PFSK-1 (cell line): ENCODE measurements around the gene SEMA4D.

Experiments used
- FOXP2 ChIP-seq: optimal IDR thresholded peaks from 2 replicates; pipeline ENCODE3; 2011; ENCODE audit warnings: borderline replicate concordance, control low read depth, inconsistent platforms; ENCODE audit not compliant: insufficient read depth; ENCODE audit errors: extremely low read length, extremely low read depth
- POLR2AphosphoS5 ChIP-seq: IDR thresholded peaks from 2 replicates; pipeline ENCODE4 v1.6.1; 2012; ENCODE audit warnings: low read depth, mild to moderate bottlenecking, control low read depth, low read length, moderate library complexity
- SIN3A ChIP-seq: IDR thresholded peaks from 2 replicates; pipeline ENCODE4 v1.6.1; 2012; ENCODE audit warnings: mild to moderate bottlenecking, low read length, moderate library complexity, borderline replicate concordance; ENCODE audit not compliant: insufficient read depth
- TAF1 ChIP-seq: IDR thresholded peaks from 2 replicates; pipeline ENCODE4 v1.6.1; 2012; ENCODE audit warnings: low read length, control low read depth, borderline replicate concordance; ENCODE audit not compliant: insufficient read depth
- TF ChIP-seq, protein P1 (sequence below), 2 experiments: IDR thresholded peaks; 2 replicates each; pipeline versions ENCODE4 v1.6.1 to v1.8.0; 2011 to 2012; ENCODE audit warnings: low read depth in 2 of 2, low read length in 2 of 2, control low read depth in 1 of 2, inconsistent platforms in 1 of 2, mild to moderate bottlenecking in 1 of 2, moderate library complexity in 1 of 2; ENCODE audit not compliant: insufficient read depth in 1 of 2

SEMA4D gene

DNA sequence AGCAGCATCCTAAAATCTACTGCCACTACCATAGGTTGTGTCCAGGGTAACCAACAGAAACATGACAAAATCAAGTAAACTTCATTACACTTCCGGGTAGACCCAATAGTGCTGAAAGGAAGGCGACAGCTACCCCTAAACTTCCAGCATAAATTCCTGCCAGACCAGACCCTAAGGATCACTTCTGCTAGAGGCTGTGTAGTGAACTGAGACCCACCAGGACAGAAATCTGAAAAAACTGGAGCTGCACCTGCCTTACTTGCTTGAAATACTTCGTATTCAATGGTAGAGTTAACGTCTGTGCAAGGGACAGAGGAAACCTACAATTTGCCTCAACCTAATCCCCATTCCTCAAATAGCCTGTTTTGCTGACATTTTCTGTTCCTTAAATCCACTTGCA is 180.6 kb downstream of the SEMA4D start:
- peak; percentile 52; the same call in 1 of the 2 replicates for TF ChIP-seq SIN3A
- no peak for TF ChIP-seq TAF1
- TF ChIP-seq FOXP2 = no peak
- TF ChIP-seq POLR2AphosphoS5 = peak; percentile 47; the same call in 1 of the 2 replicates
- TF ChIP-seq, protein P1, sequence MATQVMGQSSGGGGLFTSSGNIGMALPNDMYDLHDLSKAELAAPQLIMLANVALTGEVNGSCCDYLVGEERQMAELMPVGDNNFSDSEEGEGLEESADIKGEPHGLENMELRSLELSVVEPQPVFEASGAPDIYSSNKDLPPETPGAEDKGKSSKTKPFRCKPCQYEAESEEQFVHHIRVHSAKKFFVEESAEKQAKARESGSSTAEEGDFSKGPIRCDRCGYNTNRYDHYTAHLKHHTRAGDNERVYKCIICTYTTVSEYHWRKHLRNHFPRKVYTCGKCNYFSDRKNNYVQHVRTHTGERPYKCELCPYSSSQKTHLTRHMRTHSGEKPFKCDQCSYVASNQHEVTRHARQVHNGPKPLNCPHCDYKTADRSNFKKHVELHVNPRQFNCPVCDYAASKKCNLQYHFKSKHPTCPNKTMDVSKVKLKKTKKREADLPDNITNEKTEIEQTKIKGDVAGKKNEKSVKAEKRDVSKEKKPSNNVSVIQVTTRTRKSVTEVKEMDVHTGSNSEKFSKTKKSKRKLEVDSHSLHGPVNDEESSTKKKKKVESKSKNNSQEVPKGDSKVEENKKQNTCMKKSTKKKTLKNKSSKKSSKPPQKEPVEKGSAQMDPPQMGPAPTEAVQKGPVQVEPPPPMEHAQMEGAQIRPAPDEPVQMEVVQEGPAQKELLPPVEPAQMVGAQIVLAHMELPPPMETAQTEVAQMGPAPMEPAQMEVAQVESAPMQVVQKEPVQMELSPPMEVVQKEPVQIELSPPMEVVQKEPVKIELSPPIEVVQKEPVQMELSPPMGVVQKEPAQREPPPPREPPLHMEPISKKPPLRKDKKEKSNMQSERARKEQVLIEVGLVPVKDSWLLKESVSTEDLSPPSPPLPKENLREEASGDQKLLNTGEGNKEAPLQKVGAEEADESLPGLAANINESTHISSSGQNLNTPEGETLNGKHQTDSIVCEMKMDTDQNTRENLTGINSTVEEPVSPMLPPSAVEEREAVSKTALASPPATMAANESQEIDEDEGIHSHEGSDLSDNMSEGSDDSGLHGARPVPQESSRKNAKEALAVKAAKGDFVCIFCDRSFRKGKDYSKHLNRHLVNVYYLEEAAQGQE (IDR thresholded peaks at IDR 0.05; ENCODE audit: insufficient read depth in 1 of 2, low read depth in 2 of 2, low read length in 2 of 2) = no peak

DNA sequence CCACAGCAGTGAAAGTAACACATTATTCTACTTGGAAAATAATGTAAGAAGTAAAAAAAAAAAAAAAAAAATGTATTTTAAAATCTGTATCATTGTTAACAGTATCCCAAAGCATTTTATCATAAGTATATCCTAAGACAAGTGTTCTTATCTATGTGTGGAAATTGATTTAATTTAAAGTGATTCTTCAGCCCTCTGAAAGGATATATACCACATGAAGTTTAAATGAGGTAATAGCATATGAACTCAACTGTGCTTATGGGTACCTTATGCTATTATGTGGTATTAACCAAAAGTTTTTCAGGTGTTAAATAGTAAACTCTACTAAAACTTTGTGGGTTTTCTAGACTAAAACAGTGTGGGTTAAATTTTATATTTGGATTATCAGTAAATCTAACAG is 182.4 kb downstream of the SEMA4D start:
- no peak for TF ChIP-seq POLR2AphosphoS5
- no peak for TF ChIP-seq TAF1
- TF ChIP-seq, protein P1 (IDR thresholded peaks at IDR 0.05; ENCODE audit: insufficient read depth in 1 of 2, low read depth in 2 of 2, low read length in 2 of 2) = no peak
- no peak for TF ChIP-seq FOXP2
- TF ChIP-seq SIN3A = no peak

DNA sequence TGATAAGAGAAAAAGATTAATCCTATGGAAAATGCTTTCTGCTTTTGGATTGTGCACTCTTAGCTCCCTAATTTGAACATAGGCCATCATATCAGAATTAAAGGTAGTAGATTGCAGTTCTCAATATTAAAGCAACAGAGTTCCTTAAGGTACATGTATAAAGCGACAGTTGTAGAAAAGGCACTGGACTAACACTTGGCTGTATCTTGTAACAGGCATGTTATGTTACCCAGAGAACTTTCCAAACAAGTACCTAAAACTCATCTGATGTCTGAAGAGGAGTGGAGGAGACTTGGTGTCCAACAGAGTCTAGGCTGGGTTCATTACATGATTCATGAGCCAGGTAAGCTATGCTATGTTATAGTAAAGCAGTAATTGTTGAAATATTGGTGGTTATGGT is 183.0 kb downstream of the SEMA4D start:
- TF ChIP-seq FOXP2 (no peak), SIN3A (no peak), TAF1 (no peak)

DNA sequence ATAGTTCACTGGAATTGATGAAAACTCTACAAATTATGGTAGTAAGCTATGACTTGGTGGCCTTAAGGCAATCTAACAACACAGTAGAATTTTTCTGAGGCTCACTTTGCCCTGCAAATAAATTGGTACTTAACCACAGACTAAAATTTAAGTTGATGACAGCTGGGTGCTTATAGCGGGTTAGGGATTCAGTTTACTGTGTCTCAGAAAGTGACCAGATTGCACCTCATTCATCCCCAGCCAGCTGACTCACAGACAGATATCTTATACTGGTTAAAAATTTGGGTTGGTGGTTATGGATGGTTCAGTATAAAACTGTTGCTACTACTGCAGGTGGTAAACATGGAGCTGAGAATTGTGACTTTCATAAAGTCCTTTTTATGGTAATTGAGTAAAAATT is 184.1 kb downstream of the SEMA4D start:
- TF ChIP-seq SIN3A = no peak
- TF ChIP-seq TAF1 = 0 out of 2 replicates have a peak, but pooled peaks have one; percentile 11
- TF ChIP-seq, protein P1 (IDR thresholded peaks at IDR 0.05; ENCODE audit: insufficient read depth in 1 of 2, low read depth in 2 of 2, low read length in 2 of 2) = no peak
- TF ChIP-seq FOXP2 = no peak
- TF ChIP-seq POLR2AphosphoS5 = no peak

DNA sequence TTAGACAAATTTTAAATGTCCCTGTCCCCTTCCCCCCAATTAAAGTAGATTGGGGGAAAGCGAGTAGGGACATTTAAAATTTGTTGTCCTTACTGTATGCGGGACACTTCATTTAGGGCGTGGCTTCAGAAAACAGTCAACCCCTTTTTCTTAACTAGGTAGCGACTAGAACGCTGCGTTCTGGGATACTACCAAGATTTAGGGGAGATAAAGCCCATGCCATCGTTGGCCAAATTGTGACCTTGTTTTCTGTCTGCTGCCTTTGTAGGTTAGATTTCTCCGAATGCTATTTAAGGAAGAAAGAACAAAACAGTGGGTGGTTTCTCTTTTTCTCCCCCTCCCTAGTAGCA is 185.7 kb downstream of the SEMA4D start:
- no peak for TF ChIP-seq FOXP2

DNA sequence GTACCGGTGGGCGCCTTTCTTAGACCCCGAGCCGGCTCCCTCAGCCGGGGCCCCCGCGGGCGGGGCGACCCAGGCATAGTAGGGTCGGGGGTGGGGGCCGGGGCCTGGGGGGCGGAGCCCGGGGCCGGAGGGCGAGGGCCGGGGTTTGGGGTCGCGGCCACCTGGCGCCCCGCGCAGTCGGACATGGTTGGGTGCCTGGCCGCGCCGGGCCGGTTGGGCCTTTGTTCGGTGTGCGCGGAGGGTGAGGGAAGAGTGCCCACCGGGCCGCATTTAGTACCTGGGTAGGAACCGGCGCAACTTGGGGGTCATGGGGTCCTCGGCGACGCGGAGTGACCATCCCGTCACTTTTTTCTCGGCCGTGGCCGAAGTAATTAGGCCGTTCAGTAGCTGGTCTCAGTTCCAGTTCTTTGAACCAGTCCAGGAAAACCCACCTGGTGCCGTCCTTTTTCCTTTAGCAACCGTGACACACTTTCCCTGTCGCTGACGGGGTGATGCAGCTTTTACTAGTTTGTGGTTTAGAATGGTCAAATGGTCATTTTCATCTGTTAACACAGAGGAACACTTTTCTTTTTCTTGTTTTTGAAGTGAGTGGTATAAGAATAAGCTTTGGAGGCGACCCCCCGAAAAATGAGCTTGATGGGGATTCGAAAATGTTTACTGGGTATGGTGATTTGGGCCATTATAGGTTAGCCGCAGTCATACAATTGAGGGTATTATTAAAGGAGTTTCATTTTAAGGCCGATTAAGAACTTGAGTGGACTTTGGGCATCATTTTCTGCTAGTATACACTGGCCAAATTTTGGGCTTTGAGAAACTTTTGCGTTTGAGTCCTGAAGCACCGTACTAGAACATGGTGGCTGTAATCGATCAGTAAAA is 186.3 kb downstream of the SEMA4D start:
- TF ChIP-seq FOXP2 (no peak), POLR2AphosphoS5 (no peak), SIN3A (peak; percentile 27; the same call in 1 of the 2 replicates)
- TF ChIP-seq, protein P1 (IDR thresholded peaks at IDR 0.05; ENCODE audit: insufficient read depth in 1 of 2, low read depth in 2 of 2, low read length in 2 of 2) = no peak
